Stimulated activated CD4-positive, alpha-beta T cell treated with anti-CD3 and anti-CD28 coated beads, Interleukin-12 subunit alpha, Interleukin-12 subunit beta, amount 100 ng/mL, for 48 hours (primary cell): ENCODE measurements around the gene PPP2R3B.
"Not testable (repeated sequence)": the region's sequence is repeated elsewhere in the genome, so short reads cannot be mapped to it uniquely, and the experiment has no call there.

Experiments
- DNase-seq, 3 donors: peaks; one replicate each; pipeline ENCODE4 v3.0.0-alpha.2; 2020; ENCODE audit warnings: low read depth in 2 of 3, low spot score in 1 of 3

The PPP2R3B gene

GRCh38 chrX:353566-354535, 32.9 kb downstream of the PPP2R3B start:
- DNase-seq, result no peak

DNA sequence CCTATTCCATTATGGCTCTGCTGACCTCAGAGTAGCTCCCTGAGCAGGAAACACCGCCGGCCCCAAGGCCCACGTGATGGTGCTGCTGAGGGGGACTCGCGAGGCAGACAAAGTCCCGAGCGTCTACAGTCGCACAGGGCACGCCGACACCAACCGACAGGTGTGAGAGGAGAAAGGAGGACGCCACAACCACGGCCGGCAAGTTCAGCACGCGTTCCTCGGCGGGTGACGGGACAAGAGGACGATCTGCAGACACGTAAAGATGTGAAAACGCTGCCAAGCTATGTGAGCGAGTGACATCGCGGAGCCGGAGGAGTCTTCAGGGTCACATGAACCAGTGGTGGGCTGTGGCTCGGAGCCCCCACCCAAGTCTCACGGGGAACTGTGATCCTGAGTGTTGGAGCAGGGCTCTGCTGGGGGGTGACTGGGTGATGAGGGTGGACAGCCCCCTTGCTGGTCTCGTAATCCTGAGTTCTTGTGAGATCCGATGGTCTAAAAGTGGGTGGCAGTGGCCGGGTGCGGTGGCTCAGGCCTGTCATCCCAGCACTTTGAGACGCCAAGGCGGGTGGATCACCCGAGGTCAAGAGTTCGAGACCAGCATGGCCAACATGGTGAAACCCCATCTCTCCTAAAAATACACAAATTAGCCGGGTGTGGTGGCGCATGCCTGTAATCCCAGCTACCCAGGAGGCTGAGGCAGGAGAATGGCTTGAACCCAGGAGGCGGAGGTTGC, 34.0 kb downstream of the PPP2R3B start:
- DNase-seq, result no peak

GRCh38 chrX:352181-352580, 34.5 kb downstream of the PPP2R3B start:
- DNase-seq, result no peak

DNA sequence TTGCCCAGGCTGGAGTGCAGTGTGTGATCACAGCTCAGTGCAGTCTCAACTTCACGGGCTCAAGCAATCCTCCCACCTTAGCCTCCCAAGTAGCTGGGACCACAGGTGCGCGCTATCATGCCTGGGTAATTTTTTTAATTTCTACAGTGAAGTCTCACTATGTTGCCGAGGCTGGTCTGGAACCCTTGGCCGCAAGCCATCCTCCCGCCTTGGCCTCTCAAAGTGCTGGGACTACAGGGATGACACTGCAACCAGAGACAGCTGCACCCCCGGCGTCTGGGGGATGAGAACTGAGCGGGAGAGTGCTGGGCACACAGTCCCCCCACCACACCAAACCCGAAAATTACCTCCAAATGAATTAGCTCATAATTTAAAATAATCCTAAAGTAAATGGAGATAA, 35.0 kb downstream of the PPP2R3B start:
- no peak for DNase-seq

GRCh38 chrX:351324-351641, 35.4 kb downstream of the PPP2R3B start:
- not testable (repeated sequence) for DNase-seq

GRCh38 chrX:350534-351323, 36.0 kb downstream of the PPP2R3B start:
- no peak for DNase-seq

GRCh38 chrX:350148-350533, 36.6 kb downstream of the PPP2R3B start:
- DNase-seq, result no peak

DNA sequence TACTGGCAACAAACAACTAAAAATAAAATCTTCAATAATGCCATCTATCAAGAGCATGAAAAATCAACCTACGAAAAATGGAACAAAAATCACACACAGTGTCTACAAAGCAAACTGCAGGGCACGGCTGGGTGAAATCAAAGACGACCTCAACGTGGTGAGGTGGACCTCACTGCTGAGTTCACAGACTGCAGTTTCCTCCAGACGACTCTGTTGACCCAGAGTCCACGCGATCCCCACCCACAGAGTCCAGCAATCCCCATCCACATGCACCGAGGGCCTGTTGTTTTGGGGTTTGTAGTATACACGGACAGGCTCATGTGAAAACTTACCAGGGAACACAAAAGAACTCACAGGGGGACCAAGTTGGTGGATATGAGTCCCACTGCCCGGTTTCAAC, 37.0 kb downstream of the PPP2R3B start:
- DNase-seq, result no peak

DNA sequence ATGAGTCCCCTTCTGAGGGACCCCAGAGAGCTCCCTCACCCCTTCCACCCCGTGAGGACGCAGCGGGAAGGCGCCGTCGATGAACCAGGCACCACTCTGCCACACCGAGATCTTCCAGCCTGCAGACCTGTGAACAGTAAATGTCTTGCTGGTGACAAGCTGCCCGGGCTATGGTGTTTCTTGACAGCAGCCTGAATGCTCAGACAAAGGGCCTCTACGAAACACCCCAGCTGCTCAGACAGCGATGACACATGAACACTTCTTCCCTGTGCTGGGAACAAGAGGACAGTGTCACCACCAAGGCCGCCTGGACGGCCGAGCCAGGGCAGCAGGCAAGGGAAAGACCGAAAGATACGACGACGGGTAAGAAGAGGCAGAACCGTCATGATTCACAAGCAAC, 37.5 kb downstream of the PPP2R3B start:
- no peak for DNase-seq

GRCh38 chrX:348461-349117, 38.1 kb downstream of the PPP2R3B start:
- DNase-seq, result no peak

DNA sequence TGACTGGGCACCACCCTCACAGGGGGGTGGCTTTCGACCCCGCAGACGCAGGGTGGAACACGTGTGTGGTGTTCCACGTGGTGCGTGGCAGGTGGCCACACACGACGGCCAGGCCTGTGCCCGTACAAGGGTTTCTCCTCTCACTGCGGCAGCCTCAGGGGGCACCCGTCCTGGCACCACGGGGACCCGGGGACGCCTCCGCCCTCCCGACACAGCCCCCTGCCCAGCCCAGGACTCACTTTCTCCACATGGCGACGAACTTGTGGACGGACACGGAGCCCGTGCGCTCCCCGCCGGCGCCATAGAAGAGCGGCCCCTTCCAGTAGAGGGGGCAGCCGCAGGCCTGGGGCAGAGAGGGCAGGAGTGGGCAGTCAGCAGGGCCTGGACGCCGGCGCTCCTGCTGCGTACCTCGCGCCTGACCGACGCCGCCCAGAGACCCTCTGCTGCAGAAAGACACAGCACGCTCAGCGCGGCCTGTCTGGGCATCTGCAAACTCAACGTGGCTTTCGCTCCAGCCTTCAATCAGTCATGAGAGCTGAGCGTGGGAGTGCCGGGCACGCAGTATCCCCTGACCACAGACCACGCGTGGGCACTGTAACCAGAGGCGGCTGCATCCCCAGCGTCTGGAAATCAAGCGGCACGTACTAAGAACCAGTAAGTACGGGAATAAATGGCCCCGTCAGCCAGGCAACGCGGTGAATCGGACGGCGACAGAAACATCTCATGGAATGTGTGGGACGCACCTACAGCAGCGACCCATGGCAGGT, 39.2 kb downstream of the PPP2R3B start:
- DNase-seq, result no peak

DNA sequence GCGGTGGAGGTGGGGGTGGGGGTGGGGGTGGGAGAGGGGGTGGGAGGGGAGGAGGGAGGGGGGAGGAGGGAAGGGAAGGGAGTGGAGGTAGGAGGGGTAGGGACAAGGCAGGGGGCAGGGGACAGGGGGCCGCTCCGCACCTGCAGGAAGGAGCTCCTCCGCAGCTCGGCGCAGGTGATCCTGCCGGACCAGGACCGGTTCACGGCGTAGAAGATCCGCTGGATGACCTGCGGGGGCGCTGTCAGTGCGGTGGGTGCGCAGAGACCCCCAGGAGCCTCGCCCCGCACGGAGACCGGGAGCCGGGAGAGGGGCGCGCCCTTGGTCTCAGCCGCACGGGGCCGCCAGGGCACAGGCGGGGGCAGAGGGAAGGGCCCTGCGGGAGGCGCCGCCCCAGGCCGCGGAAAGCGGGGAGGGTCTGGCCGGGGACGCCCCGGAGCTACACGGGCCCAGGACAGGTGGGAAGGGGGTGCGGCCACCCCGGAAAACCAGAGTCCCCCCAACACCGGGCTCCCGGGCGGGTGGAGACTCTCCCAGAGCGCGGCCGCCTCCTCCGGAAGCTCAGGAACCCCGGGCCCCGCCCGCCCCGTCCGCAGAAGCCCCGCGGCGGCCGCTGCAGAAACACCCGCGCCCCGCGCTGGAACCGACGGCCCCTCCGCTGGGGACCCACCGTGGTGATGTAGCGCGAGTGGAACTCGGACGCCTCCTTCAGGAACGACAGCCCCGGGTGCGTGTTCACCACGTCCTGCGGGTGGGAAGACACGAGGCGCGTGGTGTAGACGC, 40.5 kb downstream of the PPP2R3B start:
- DNase-seq, result no peak

DNA sequence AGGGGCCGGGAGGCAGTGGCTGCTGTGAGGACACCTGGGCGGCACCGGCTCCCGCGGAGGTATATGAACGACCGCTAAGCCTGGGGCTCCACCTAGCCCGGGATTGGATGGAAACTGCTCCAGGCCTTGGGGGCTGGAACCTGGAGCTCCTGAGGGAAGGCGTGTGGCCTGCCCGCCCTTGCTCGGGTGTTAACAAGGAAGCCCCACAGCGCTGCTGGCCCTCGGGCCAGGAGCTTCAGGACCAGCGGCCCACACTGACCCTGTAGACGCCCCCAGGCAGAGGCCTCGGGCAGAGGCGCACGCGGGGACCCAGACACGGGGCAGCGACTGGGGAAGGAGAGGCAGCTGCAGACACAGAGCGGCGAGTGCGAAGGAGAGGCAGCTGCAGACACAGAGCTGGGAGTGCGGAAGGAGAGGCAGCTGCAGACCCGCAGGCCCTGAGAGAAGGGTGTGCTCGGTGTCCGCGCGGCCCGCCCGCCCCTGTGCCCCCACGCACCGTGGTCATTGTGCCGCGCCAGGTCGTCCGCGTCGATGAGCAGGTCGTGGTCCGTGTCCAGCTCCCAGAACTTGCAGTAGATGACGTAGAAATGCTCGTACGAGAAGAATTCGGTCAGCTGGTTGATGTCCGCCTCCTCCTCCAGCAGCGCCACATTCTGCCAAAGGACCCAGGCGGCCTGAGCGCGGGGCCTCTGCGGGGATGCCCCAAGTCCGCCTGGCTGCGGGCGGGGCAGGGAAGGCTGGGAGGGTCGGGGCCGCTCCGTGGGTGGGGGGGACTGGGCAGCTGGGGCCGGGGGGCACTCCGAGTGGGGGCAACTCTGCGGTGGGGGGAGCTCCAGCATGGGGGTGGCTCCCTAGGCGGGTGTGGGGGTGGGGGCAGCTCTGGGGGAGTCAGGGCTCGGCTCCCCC, 41.4 kb downstream of the PPP2R3B start:
- DNase-seq, result no peak

DNA sequence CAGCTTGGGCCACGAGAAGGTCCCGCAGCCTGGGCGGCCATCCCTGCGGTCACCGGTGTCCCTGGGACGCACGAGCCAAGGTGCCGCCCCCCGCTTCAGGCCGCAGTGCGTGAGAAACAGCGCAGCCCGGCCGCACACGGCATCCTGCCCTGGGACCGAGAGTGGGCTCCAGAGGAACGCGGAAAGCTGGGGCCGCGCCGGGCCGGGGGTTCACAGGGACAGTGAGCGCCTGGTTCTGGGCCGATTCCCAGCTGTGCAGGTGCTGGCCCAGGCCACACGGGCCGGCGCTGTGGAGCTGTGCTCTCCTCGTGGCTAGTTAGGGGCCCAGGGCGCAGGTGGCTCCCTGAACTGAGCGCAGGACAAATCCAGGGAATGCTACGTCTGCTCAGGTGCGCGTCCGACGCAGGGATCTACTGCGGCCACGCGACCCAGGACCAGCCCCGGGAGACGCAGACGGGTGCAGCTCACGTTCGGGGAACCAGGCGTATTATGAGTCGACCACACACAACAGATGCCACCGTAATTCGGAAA, 42.3 kb downstream of the PPP2R3B start:
- no peak for DNase-seq

- DNase-seq, result no peak
Measured at GRCh38 chrX:341541-342101, 45.1 kb downstream of the PPP2R3B start.

GRCh38 chrX:340641-341423, 45.9 kb downstream of the PPP2R3B start:
- DNase-seq, result no peak

- DNase-seq, result no peak
Measured at GRCh38 chrX:340121-340520, 46.6 kb downstream of the PPP2R3B start.
